ENCODE measurements around the gene APLP2. TPM values are rescaled to one million over a fixed set of nuclear protein-coding genes. Genes with fewer than 3 reads are reported as not detected.
"Not testable (repeated sequence)": the region's sequence is repeated elsewhere in the genome, so short reads cannot be mapped to it uniquely, and the experiment has no call there.

Gene APLP2
- total and polyA plus RNA-seq, 4 experiments from 2014 or later: 33.0 to 65.3 (median 50.3) TPM

DNA sequence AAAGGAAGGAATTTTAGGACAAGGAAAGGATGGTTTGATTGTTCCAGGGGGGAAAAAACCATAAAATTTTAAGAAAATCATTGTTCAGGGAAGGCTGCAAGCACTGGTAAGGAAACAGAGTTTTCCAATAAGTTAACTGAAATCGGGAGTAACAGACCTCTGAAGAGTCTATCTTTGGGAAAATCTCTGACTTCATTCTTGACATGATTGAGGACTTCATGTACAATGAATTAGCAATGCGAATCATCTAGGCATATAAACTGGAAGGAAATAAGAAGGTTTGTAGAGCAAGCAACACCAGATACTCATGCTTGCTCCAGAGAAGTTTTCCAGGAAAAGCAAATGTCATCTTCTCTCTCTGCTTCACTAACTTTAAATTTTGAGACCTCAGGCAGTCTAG lies 18.5 kb downstream of the APLP2 start:
- no peaks in the 10 kb centered on the region for H3K36me3 ChIP-seq (ENCODE audit: insufficient read depth, low read length)
- no peak overlapping the region for H3K27ac ChIP-seq (ENCODE audit: low read depth, low read length)
- H3K27me3 ChIP-seq (ENCODE audit: insufficient read depth, low read length): no peaks in the 10 kb centered on the region
- H3K27ac Mint-ChIP-seq: no peak overlapping the region
- H3K36me3 Mint-ChIP-seq: peaks cover 0 to 3% of the 10 kb centered on the region in 2 donors
- peaks cover 9% of the 10 kb centered on the region for H3K4me1 ChIP-seq (ENCODE audit: insufficient read depth, low read length)
- POLR2A ChIA-PET (ENCODE audit: partially characterized antibody): interaction anchor here (1.9 kb wide), 1 partner anchor 84 kb away, joined by 7 read pairs; no protein-coding TSS in a partner anchor
- DNase-seq: no peak
- no peak overlapping the region for H3K4me3 Mint-ChIP-seq
- H3K9me3 Mint-ChIP-seq: no peaks in the 10 kb centered on the region
- no peak overlapping the region for H3K4me3 ChIP-seq (ENCODE audit: low read length in 2 of 2)
- CTCF ChIA-PET (ENCODE audit: partially characterized antibody): no interaction called here
- H3K9me3 ChIP-seq (ENCODE audit: control insufficient read depth in 1 of 2, low read length in 2 of 2): no peaks in the 10 kb centered on the region
- intact Hi-C loops (cut with micrococcal nuclease): no loop called here
- H3K27me3 Mint-ChIP-seq: no peaks in the 10 kb centered on the region
- peaks cover 17 to 24% (median 18%) of the 10 kb centered on the region in 4 donors for H3K4me1 Mint-ChIP-seq

DNA sequence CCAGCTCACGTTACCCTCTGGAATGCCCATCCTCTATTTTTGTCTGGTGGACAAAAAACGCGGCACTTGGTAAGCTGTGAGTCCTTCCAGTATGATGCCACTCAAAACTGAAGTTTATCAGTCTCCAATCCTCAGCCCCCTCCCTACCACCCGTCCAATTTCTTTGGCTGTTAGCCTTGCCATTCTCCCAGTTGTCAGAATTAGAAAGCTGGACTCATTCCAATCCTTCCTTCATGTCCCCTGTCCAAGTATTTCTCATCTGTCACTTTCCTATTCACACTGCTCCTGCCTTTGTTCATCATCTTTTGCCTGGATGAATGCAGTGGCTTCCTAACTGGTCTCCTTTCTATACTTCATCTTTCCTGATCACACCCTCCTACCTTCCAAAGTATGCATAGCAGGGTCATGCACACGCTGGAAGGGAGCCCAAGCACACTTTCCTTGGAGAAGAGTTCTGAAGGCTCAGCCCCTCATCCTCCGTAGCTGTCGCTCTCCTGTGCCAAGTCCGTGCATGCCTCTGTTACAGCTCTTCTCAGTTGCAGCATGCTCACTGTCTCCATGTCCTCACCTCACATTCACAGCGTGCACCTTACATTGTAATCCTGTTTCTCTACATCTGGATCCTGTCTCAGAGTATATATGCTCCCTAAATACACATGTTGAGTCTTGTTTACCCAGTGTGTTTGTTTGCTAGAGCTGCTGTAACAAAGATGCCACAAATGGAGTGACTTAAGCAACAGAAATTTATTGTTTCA lies 19.4 kb downstream of the APLP2 start:
- H3K27ac Mint-ChIP-seq: peak overlapping the region in 4 of 7 donors; percentile 2 to 64 (median 36)
- no peaks in the 10 kb centered on the region for H3K9me3 Mint-ChIP-seq
- H3K4me1 Mint-ChIP-seq: peaks cover 19 to 25% (median 20%) of the 10 kb centered on the region in 4 donors
- Histone ChIP-seq H3K36me3 (ENCODE audit: insufficient read depth, low read length) (no peaks in the 10 kb centered on the region), H3K27ac (ENCODE audit: low read depth, low read length) (no peak overlapping the region), H3K4me3 (ENCODE audit: low read length in 2 of 2) (no peak overlapping the region), H3K27me3 (ENCODE audit: insufficient read depth, low read length) (no peaks in the 10 kb centered on the region), H3K4me1 (ENCODE audit: insufficient read depth, low read length) (peaks cover 9% of the 10 kb centered on the region), H3K9me3 (ENCODE audit: control insufficient read depth in 1 of 2, low read length in 2 of 2) (no peaks in the 10 kb centered on the region)
- ChIA-PET POLR2A (ENCODE audit: partially characterized antibody) (no interaction called here), CTCF (ENCODE audit: partially characterized antibody) (no interaction called here)
- H3K36me3 Mint-ChIP-seq: no peaks in the 10 kb centered on the region
- no peak overlapping the region for H3K4me3 Mint-ChIP-seq
- DNase-seq: no peak
- no peaks in the 10 kb centered on the region for H3K27me3 Mint-ChIP-seq
- intact Hi-C loops (cut with micrococcal nuclease): no loop called here

GRCh38 chr11:130089674-130090073 lies 20.0 kb downstream of the APLP2 start:
- peaks cover 18 to 29% (median 22%) of the 10 kb centered on the region in 4 donors for H3K4me1 Mint-ChIP-seq
- Histone ChIP-seq H3K27ac (ENCODE audit: low read depth, low read length) (no peak overlapping the region), H3K4me1 (ENCODE audit: insufficient read depth, low read length) (peaks cover 9% of the 10 kb centered on the region), H3K4me3 (ENCODE audit: low read length in 2 of 2) (no peak overlapping the region), H3K9me3 (ENCODE audit: control insufficient read depth in 1 of 2, low read length in 2 of 2) (no peaks in the 10 kb centered on the region), H3K36me3 (ENCODE audit: insufficient read depth, low read length) (no peaks in the 10 kb centered on the region), H3K27me3 (ENCODE audit: insufficient read depth, low read length) (no peaks in the 10 kb centered on the region)
- H3K27ac Mint-ChIP-seq: no peak overlapping the region
- no peaks in the 10 kb centered on the region for H3K36me3 Mint-ChIP-seq
- H3K9me3 Mint-ChIP-seq: no peaks in the 10 kb centered on the region
- H3K27me3 Mint-ChIP-seq: no peaks in the 10 kb centered on the region
- DNase-seq: no peak
- CTCF ChIA-PET (ENCODE audit: partially characterized antibody): no interaction called here
- intact Hi-C loops (cut with micrococcal nuclease): no loop called here
- no peak overlapping the region for H3K4me3 Mint-ChIP-seq
- POLR2A ChIA-PET (ENCODE audit: partially characterized antibody): no interaction called here

DNA sequence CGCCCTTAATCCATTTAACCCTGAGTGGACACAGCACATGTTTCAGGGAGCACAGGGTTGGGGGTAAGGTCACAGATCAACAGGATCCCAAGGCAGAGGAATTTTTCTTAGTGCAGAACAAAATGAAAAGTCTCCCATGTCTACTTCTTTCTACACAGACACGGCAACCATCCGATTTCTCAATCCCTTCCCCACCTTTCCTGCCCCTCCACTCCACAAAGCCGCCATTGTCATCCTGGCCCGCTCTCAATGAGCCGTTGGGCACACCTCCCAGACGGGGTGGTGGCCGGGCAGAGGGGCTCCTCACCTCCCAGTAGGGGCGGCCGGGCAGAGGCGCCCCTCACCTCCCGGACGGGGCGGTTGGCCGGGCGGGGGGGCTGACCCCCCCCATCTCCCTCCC lies 20.8 kb downstream of the APLP2 start:
- H3K36me3 ChIP-seq (ENCODE audit: insufficient read depth, low read length); H3K4me3 ChIP-seq (ENCODE audit: low read length in 2 of 2); H3K27ac ChIP-seq (ENCODE audit: low read depth, low read length); H3K27ac Mint-ChIP-seq; H3K9me3 ChIP-seq (ENCODE audit: control insufficient read depth in 1 of 2, low read length in 2 of 2); H3K36me3 Mint-ChIP-seq; POLR2A ChIA-PET (ENCODE audit: partially characterized antibody); H3K27me3 Mint-ChIP-seq; DNase-seq; intact Hi-C loops (cut with micrococcal nuclease); H3K27me3 ChIP-seq (ENCODE audit: insufficient read depth, low read length); H3K4me3 Mint-ChIP-seq; H3K4me1 ChIP-seq (ENCODE audit: insufficient read depth, low read length); CTCF ChIA-PET (ENCODE audit: partially characterized antibody); H3K9me3 Mint-ChIP-seq: not testable (repeated sequence)
- peaks cover 16 to 30% (median 26%) of the 10 kb centered on the region in 4 donors for H3K4me1 Mint-ChIP-seq

- POLR2A ChIA-PET (ENCODE audit: partially characterized antibody); H3K27me3 ChIP-seq (ENCODE audit: insufficient read depth, low read length); DNase-seq; H3K27ac Mint-ChIP-seq; intact Hi-C loops (cut with micrococcal nuclease); H3K4me3 ChIP-seq (ENCODE audit: low read length in 2 of 2); CTCF ChIA-PET (ENCODE audit: partially characterized antibody); H3K27ac ChIP-seq (ENCODE audit: low read depth, low read length); H3K36me3 ChIP-seq (ENCODE audit: insufficient read depth, low read length); H3K27me3 Mint-ChIP-seq; H3K9me3 ChIP-seq (ENCODE audit: control insufficient read depth in 1 of 2, low read length in 2 of 2); H3K36me3 Mint-ChIP-seq; H3K9me3 Mint-ChIP-seq; H3K4me1 ChIP-seq (ENCODE audit: insufficient read depth, low read length); H3K4me3 Mint-ChIP-seq: not testable (repeated sequence)
- peaks cover 17 to 30% (median 27%) of the 10 kb centered on the region in 4 donors for H3K4me1 Mint-ChIP-seq
These were observed 21.5 kb downstream of the APLP2 start for GRCh38 chr11:130091169-130091568.

GRCh38 chr11:130092661-130093060 lies 23.0 kb downstream of the APLP2 start:
- no peak overlapping the region for H3K4me3 ChIP-seq (ENCODE audit: low read length in 2 of 2)
- intact Hi-C loops (cut with micrococcal nuclease): no loop called here
- no peak overlapping the region for H3K4me3 Mint-ChIP-seq
- H3K36me3 Mint-ChIP-seq: no peaks in the 10 kb centered on the region
- H3K9me3 ChIP-seq (ENCODE audit: control insufficient read depth in 1 of 2, low read length in 2 of 2): no peaks in the 10 kb centered on the region
- H3K9me3 Mint-ChIP-seq: no peaks in the 10 kb centered on the region
- peaks cover 10 to 20% (median 18%) of the 10 kb centered on the region in 4 donors for H3K4me1 Mint-ChIP-seq
- peaks cover under 1% of the 10 kb centered on the region for H3K4me1 ChIP-seq (ENCODE audit: insufficient read depth, low read length)
- no peaks in the 10 kb centered on the region for H3K36me3 ChIP-seq (ENCODE audit: insufficient read depth, low read length)
- no peaks in the 10 kb centered on the region for H3K27me3 Mint-ChIP-seq
- no peak overlapping the region for H3K27ac Mint-ChIP-seq
- CTCF ChIA-PET (ENCODE audit: partially characterized antibody): no interaction called here
- no peak overlapping the region for H3K27ac ChIP-seq (ENCODE audit: low read depth, low read length)
- H3K27me3 ChIP-seq (ENCODE audit: insufficient read depth, low read length): no peaks in the 10 kb centered on the region
- POLR2A ChIA-PET (ENCODE audit: partially characterized antibody): no interaction called here
- DNase-seq: no peak

- CTCF ChIA-PET (ENCODE audit: partially characterized antibody): no interaction called here
- Histone ChIP-seq H3K4me1 (ENCODE audit: insufficient read depth, low read length) (no peaks in the 10 kb centered on the region), H3K36me3 (ENCODE audit: insufficient read depth, low read length) (no peaks in the 10 kb centered on the region), H3K4me3 (ENCODE audit: low read length in 2 of 2) (no peak overlapping the region), H3K9me3 (ENCODE audit: control insufficient read depth in 1 of 2, low read length in 2 of 2) (no peaks in the 10 kb centered on the region), H3K27me3 (ENCODE audit: insufficient read depth, low read length) (no peaks in the 10 kb centered on the region), H3K27ac (ENCODE audit: low read depth, low read length) (no peak overlapping the region)
- Mint-ChIP-seq H3K4me1 (peaks cover 7 to 16% (median 12%) of the 10 kb centered on the region in 4 donors), H3K4me3 (no peak overlapping the region), H3K27me3 (no peaks in the 10 kb centered on the region), H3K9me3 (peaks cover 0 to 2% (median 0%) of the 10 kb centered on the region in 8 donors), H3K27ac (no peak overlapping the region), H3K36me3 (no peaks in the 10 kb centered on the region)
- no peak for DNase-seq
- intact Hi-C loops (cut with micrococcal nuclease): no loop called here
- POLR2A ChIA-PET (ENCODE audit: partially characterized antibody): no interaction called here
These were observed 24.9 kb downstream of the APLP2 start for GRCh38 chr11:130094614-130095013.
